Measurements from ENCODE around the gene PARP9.
"Not testable (repeated sequence)": the region's sequence is repeated elsewhere in the genome, so short reads cannot be mapped to it uniquely, and the experiment has no call there.

PARP9 gene

GRCh38 chr3:122515870-122516269 lies 48.2 kb downstream of the PARP9 start:
- DNase-seq, result no peak

- no peak for DNase-seq
Observed at GRCh38 chr3:122515020-122515468, 49.1 kb downstream of the PARP9 start.

GRCh38 chr3:122514123-122515019 lies 49.7 kb downstream of the PARP9 start, which contains the start of gene KPNA1:
KPNA1 (minus strand) TSS chr3:122514939; CDS start chr3:122496565, 18,374 bp downstream.
- DNase-seq, result peak; percentile 56

- no peak for DNase-seq
Observed at GRCh38 chr3:122513386-122514122, 50.5 kb downstream of the PARP9 start.

- no peak for DNase-seq
Observed at GRCh38 chr3:122512284-122512683, 51.8 kb downstream of the PARP9 start.

GRCh38 chr3:122510878-122511535 lies 53.1 kb downstream of the PARP9 start:
- DNase-seq, result no peak

GRCh38 chr3:122508944-122509343 lies 55.2 kb downstream of the PARP9 start:
- DNase-seq, result not testable (repeated sequence)

GRCh38 chr3:122508135-122508914 lies 55.8 kb downstream of the PARP9 start:
- DNase-seq, result no peak

- no peak for DNase-seq
Observed at GRCh38 chr3:122506450-122506849, 57.6 kb downstream of the PARP9 start.

- DNase-seq, result no peak
Observed at GRCh38 chr3:122505676-122506075, 58.4 kb downstream of the PARP9 start.

GRCh38 chr3:122502941-122503340 lies 61.2 kb downstream of the PARP9 start:
- DNase-seq, result no peak

- DNase-seq, result no peak
Observed at GRCh38 chr3:122502139-122502538, 62.0 kb downstream of the PARP9 start.

- not testable (repeated sequence) for DNase-seq
Observed at GRCh38 chr3:122500964-122501363, 63.1 kb downstream of the PARP9 start.

- no peak for DNase-seq
Observed at GRCh38 chr3:122498152-122498551, 65.9 kb downstream of the PARP9 start.

- DNase-seq, result no peak
Observed at GRCh38 chr3:122497425-122497824, 66.7 kb downstream of the PARP9 start.

- no peak for DNase-seq
Observed at GRCh38 chr3:122496508-122496907, 67.6 kb downstream of the PARP9 start.

- no peak for DNase-seq
Observed at GRCh38 chr3:122493296-122493695, 70.8 kb downstream of the PARP9 start.

GRCh38 chr3:122488262-122488973 lies 75.7 kb downstream of the PARP9 start:
- no peak for DNase-seq

GRCh38 chr3:122484985-122485384 lies 79.1 kb downstream of the PARP9 start:
- DNase-seq, result no peak

- no peak for DNase-seq
Observed at GRCh38 chr3:122481390-122481789, 82.7 kb downstream of the PARP9 start.

Measured in NCI-H1048 (cell line).